Tibial nerve (tissue), 3 donors: ENCODE results near the gene CASP9.

Experiments
- POLR2A ChIP-seq, 2 donors: fragments of 450-650 bp; IDR thresholded peaks; one replicate each; pipeline ENCODE4 v1.6.1; 2017; ENCODE audit warnings: antibody characterized with exemption in 2 of 2, mild to moderate bottlenecking in 2 of 2, moderate library complexity in 2 of 2
- TF ChIP-seq, protein P1 (sequence below), 5 experiments: fragments of 200-600 bp in 3 of 5; fragments of 450-650 bp in 2 of 5; sonication (generic) in 3 of 5; IDR thresholded peaks; one replicate each; pipeline ENCODE4 v1.5.1; 2016 to 2019; ENCODE audit warnings: antibody characterized with exemption in 5 of 5, mild to moderate bottlenecking in 3 of 5, moderate library complexity in 2 of 5

DNA sequence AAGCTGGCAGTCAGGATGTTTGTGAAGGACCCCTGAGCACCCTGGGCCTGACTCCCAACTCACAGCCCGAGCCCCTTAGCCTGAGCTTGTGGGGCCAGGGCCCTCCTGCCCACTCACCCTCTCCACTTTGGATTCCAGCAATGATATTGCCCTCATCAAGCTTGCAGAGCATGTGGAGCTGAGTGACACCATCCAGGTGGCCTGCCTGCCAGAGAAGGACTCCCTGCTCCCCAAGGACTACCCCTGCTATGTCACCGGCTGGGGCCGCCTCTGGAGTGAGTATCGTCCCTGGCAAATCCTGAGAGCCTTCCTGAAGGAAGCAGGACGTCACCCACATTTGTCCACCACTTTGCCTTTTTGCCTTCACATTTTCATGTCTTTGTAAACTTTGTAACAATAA lies 80.7 kb downstream of the CASP9 start:
- TF ChIP-seq, protein P1, sequence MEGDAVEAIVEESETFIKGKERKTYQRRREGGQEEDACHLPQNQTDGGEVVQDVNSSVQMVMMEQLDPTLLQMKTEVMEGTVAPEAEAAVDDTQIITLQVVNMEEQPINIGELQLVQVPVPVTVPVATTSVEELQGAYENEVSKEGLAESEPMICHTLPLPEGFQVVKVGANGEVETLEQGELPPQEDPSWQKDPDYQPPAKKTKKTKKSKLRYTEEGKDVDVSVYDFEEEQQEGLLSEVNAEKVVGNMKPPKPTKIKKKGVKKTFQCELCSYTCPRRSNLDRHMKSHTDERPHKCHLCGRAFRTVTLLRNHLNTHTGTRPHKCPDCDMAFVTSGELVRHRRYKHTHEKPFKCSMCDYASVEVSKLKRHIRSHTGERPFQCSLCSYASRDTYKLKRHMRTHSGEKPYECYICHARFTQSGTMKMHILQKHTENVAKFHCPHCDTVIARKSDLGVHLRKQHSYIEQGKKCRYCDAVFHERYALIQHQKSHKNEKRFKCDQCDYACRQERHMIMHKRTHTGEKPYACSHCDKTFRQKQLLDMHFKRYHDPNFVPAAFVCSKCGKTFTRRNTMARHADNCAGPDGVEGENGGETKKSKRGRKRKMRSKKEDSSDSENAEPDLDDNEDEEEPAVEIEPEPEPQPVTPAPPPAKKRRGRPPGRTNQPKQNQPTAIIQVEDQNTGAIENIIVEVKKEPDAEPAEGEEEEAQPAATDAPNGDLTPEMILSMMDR (IDR thresholded peaks at IDR 0.05) = no peak
- no peak for TF ChIP-seq POLR2A (IDR thresholded peaks at IDR 0.05)
